PC-3 (cell line): Measurements from ENCODE around the gene PDS5B. TPM values are rescaled to one million over a fixed set of nuclear protein-coding genes. Genes with fewer than 3 reads are reported as not detected.

Experiments
- ATAC-seq: fragments of 200-7000 bp; cut with Tn5 transposase; 2 replicates; pipeline ENCODE4 v1.9.1; 2020; ENCODE audit warnings: mild to moderate bottlenecking, moderate library complexity
- BruUV-seq: library from RNA; stranded (reverse); fragments of 400-500 nt; replicated peaks from 2 replicates; lab custom pipeline; 2021; lab: Mats Ljungman, UMichigan
- CTCF ChIA-PET: fragments of 300-600 bp; sonication (Branson Sonifier 250); formaldehyde crosslinking; loops from one replicate; lab custom pipeline; 2022; ENCODE audit warnings: antibody characterized with exemption; lab: Charles Lee
- POLR2A ChIA-PET: fragments of 300-600 bp; sonication (Branson Sonifier 250); formaldehyde crosslinking; loops from one replicate; lab custom pipeline; 2022; ENCODE audit warnings: antibody characterized with exemption; ENCODE audit not compliant: unreplicated experiment; lab: Charles Lee
- DNase-seq: peaks from one replicate; pipeline ENCODE4 v3.0.0-alpha.2; 2015
- H2AFZ ChIP-seq: fragments of 300-600 bp; sonication (generic); 2 replicates; pipeline ENCODE4 v1.6.0; 2016; ENCODE audit warnings: antibody characterized with exemption, low read length
- H3F3A ChIP-seq: fragments of 300-600 bp; sonication (generic); one replicate; pipeline ENCODE4 v1.6.0; 2017; ENCODE audit warnings: antibody characterized with exemption, low read length, control low read depth, mild to moderate bottlenecking; ENCODE audit not compliant: unreplicated experiment
- H3K27ac ChIP-seq: fragments of 300-600 bp; sonication (generic); 2 replicates; pipeline ENCODE4 v1.5.1; 2016; ENCODE audit warnings: mild to moderate bottlenecking, low read length
- H3K27me3 ChIP-seq: fragments of 300-600 bp; sonication (generic); 2 replicates; pipeline ENCODE4 v1.6.1; 2016; ENCODE audit warnings: low read length, mixed read lengths
- H3K36me3 ChIP-seq: fragments of 300-600 bp; sonication (generic); 2 replicates; pipeline ENCODE4 v1.6.1; 2016; ENCODE audit warnings: low read depth, mixed run types, low read length, mixed read lengths
- H3K4me1 ChIP-seq: fragments of 300-600 bp; sonication (generic); 2 replicates; pipeline ENCODE4 v1.5.1; 2016; ENCODE audit warnings: low read length; ENCODE audit not compliant: insufficient read depth
- H3K4me2 ChIP-seq: fragments of 300-600 bp; sonication (generic); 2 replicates; pipeline ENCODE4 v1.6.0; 2016; ENCODE audit warnings: low read length
- H3K4me3 ChIP-seq: fragments of 300-600 bp; sonication (generic); 2 replicates; pipeline ENCODE4 v1.5.1; 2016; ENCODE audit warnings: mild to moderate bottlenecking, low read length, mixed read lengths
- H3K79me2 ChIP-seq: fragments of 300-600 bp; sonication (generic); 2 replicates; pipeline ENCODE4 v1.6.1; 2017; ENCODE audit warnings: low read length, mixed read lengths
- H3K9ac ChIP-seq: fragments of 300-600 bp; sonication (generic); 2 replicates; pipeline ENCODE4 v1.6.0; 2016; ENCODE audit warnings: mild to moderate bottlenecking, low read length
- H3K9me2 ChIP-seq: fragments of 300-600 bp; sonication (generic); replicated peaks from 2 replicates; pipeline ENCODE4 v1.6.1; 2016; ENCODE audit warnings: mixed run types, low read length, mixed read lengths
- H3K9me3 ChIP-seq: fragments of 300-600 bp; sonication (generic); 2 replicates; pipeline ENCODE4 v1.6.1; 2016; ENCODE audit warnings: low read length, mixed read lengths
- H4K20me1 ChIP-seq: fragments of 300-600 bp; sonication (generic); 2 replicates; pipeline ENCODE4 v1.6.1; 2016; ENCODE audit warnings: low read length, mixed read lengths
- EZH2 ChIP-seq: fragments of 300-600 bp; sonication (generic); IDR thresholded peaks from one replicate; pipeline ENCODE4 v1.6.1; 2017; ENCODE audit warnings: antibody characterized with exemption, mild to moderate bottlenecking, low read length; ENCODE audit not compliant: unreplicated experiment
- EZH2phosphoT487 ChIP-seq: fragments of 300-600 bp; sonication (generic); IDR thresholded peaks from 2 replicates; pipeline ENCODE4 v1.6.1; 2018; ENCODE audit warnings: mild to moderate bottlenecking, antibody characterized with exemption, low read length, borderline replicate concordance
- intact Hi-C: fragments of 100-400 bp; cut with micrococcal nuclease; formaldehyde crosslinking; loops from 2 replicates; pipeline ENCODE4 v1.9.0; 2023
- total RNA-seq: library from RNA; depleted of rRNA; stranded (reverse); fragments of >200 nt; gene quantifications from 2 replicates; pipeline ENCODE4 v1.2.3, GENCODE V29; 2014
- TF ChIP-seq, protein P1 (sequence below): fragments of 300-600 bp; sonication (generic); conservative IDR thresholded peaks from 2 replicates; pipeline ENCODE4 v1.5.1; 2017; ENCODE audit warnings: antibody characterized with exemption, low read depth, mild to moderate bottlenecking, low read length

The PDS5B gene
- total RNA-seq, 1 experiment from 2014 or later = 20.3 TPM

DNA sequence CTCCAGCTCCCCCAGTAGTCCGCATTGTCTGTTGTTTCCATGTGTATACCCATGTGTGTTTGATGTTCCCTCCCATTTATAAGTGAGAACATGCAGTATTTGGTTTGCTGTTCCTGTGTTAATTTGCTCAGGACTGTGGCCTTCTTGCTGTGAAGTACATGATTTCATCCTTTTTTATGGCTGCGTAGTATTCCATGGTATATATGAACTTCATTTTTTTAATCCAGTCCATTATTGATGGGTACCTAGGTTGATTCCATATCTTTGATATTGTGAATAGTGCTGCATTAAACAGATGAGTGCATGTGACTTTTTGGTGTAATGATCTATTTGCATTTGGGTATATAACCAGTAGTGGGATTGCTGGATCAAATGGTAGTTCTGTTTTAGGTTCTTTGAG is 175.2 kb downstream of the PDS5B start:
- H2AFZ ChIP-seq = no peak overlapping the region
- no peak overlapping the region for H3K27ac ChIP-seq
- no peak overlapping the region for H3K9ac ChIP-seq
- TF ChIP-seq EZH2 (no peak), EZH2phosphoT487 (no peak)
- TF ChIP-seq, protein P1, sequence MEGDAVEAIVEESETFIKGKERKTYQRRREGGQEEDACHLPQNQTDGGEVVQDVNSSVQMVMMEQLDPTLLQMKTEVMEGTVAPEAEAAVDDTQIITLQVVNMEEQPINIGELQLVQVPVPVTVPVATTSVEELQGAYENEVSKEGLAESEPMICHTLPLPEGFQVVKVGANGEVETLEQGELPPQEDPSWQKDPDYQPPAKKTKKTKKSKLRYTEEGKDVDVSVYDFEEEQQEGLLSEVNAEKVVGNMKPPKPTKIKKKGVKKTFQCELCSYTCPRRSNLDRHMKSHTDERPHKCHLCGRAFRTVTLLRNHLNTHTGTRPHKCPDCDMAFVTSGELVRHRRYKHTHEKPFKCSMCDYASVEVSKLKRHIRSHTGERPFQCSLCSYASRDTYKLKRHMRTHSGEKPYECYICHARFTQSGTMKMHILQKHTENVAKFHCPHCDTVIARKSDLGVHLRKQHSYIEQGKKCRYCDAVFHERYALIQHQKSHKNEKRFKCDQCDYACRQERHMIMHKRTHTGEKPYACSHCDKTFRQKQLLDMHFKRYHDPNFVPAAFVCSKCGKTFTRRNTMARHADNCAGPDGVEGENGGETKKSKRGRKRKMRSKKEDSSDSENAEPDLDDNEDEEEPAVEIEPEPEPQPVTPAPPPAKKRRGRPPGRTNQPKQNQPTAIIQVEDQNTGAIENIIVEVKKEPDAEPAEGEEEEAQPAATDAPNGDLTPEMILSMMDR = no peak
- H3K27me3 ChIP-seq = no peaks in the 10 kb centered on the region
- ChIA-PET POLR2A (no interaction called here), CTCF (no interaction called here)
- no peak overlapping the region for H3K4me3 ChIP-seq
- H3K9me3 ChIP-seq = no peaks in the 10 kb centered on the region
- ATAC-seq (no peak), DNase-seq (no peak)
- H4K20me1 ChIP-seq = no peaks in the 10 kb centered on the region
- H3K9me2 ChIP-seq = no peaks in the 10 kb centered on the region
- no TSS peak for BruUV-seq
- H3K36me3 ChIP-seq = peaks cover 27% of the 10 kb centered on the region
- H3K4me2 ChIP-seq = no peak overlapping the region
- H3F3A ChIP-seq = no peaks in the 10 kb centered on the region
- intact Hi-C loops = no loop called here
- H3K4me1 ChIP-seq = no peaks in the 10 kb centered on the region
- H3K79me2 ChIP-seq = no peaks in the 10 kb centered on the region

DNA sequence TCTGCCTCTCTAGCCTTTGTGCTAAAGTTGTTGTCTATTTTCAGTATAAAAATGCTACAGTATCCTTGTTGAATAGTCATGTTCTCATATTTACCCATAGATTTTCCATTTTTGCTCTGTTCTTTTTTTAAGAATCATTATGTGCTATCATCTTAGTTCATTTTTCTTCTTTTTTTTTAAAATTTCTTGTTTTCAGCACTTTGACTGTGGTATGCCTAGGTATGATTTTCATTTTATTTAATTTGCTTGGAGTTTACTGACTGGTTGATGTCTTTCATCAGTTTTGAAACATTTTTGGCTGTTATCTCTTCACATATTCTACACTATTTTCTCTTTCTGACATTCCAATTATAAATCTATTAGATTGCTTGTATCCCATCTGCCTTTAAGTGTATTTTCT is 192.9 kb downstream of the PDS5B start:
- ChIA-PET POLR2A (no interaction called here), CTCF (no interaction called here)
- H3K27me3 ChIP-seq = no peaks in the 10 kb centered on the region
- BruUV-seq = no TSS peak
- H3K4me1 ChIP-seq = peaks cover 15% of the 10 kb centered on the region
- H3K9me2 ChIP-seq = no peaks in the 10 kb centered on the region
- no peak overlapping the region for H2AFZ ChIP-seq
- DNase-seq (no peak), ATAC-seq (no peak)
- H3K4me3 ChIP-seq = no peak overlapping the region
- intact Hi-C loops = no loop called here
- no peaks in the 10 kb centered on the region for H4K20me1 ChIP-seq
- no peaks in the 10 kb centered on the region for H3K9me3 ChIP-seq
- TF ChIP-seq EZH2phosphoT487 (no peak), EZH2 (no peak)
- TF ChIP-seq, protein P1 = no peak
- H3K36me3 ChIP-seq = peaks cover 5% of the 10 kb centered on the region; the same call in 1 of the 2 replicates
- no peaks in the 10 kb centered on the region for H3F3A ChIP-seq
- H3K9ac ChIP-seq = no peak overlapping the region
- no peak overlapping the region for H3K4me2 ChIP-seq
- H3K79me2 ChIP-seq = no peaks in the 10 kb centered on the region
- no peak overlapping the region for H3K27ac ChIP-seq

DNA sequence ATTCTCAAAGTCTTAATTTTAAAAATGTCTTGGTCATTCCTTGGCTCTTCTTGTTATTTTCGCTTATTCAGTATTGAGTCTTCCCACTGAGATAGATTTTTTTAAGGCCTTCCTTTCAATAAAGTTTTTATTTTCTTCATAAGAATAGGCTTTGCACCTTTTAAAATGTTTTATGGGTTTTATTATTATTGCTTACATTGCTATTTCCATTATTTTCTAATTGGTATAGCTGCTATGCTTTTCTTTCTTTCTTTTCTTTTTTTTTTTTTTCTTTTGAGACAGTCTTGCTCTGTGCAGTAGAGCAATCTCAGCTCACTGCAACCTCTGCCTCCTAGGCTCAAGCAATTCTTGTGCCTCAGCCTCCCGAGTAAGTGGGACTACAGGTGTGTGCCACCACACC is 195.7 kb downstream of the PDS5B start:
- Histone ChIP-seq H3F3A (no peaks in the 10 kb centered on the region), H3K9me2 (no peaks in the 10 kb centered on the region), H3K9ac (no peak overlapping the region), H3K9me3 (no peaks in the 10 kb centered on the region), H3K79me2 (no peaks in the 10 kb centered on the region), H3K4me1 (peaks cover 16% of the 10 kb centered on the region), H3K27ac (no peak overlapping the region), H3K4me3 (no peak overlapping the region), H4K20me1 (no peaks in the 10 kb centered on the region), H2AFZ (no peak overlapping the region), H3K27me3 (no peaks in the 10 kb centered on the region), H3K36me3 (peaks cover 5% of the 10 kb centered on the region; the same call in 1 of the 2 replicates), H3K4me2 (no peak overlapping the region)
- DNase-seq (no peak), ATAC-seq (no peak)
- intact Hi-C loops = no loop called here
- POLR2A ChIA-PET = no interaction called here
- CTCF ChIA-PET = no interaction called here
- no TSS peak for BruUV-seq
- TF ChIP-seq, protein P1 = no peak
- no peak for TF ChIP-seq EZH2phosphoT487
- no peak for TF ChIP-seq EZH2
